BLaER1 treated with 17β-estradiol and CSF1 and Interleukin-3, amounts not matched to agents 10 nM and 100 nM (cell line): ENCODE measurements around the gene FSTL4.
"Not testable (repeated sequence)": the region's sequence is repeated elsewhere in the genome, so short reads cannot be mapped to it uniquely, and the experiment has no call there.

Source experiments
- H3K27ac ChIP-seq, 11 experiments: shearing (Covaris generic); formaldehyde crosslinking; 2 replicates each; pipeline ENCODE4 v1.8.1; 2022
- H3K27me3 ChIP-seq, 11 experiments: shearing (Covaris generic); formaldehyde crosslinking; 2 replicates each; pipeline ENCODE4 v1.8.1; 2022
- H3K36me3 ChIP-seq, 11 experiments: shearing (Covaris generic); formaldehyde crosslinking; 2 replicates each; pipeline ENCODE4 v1.8.1; 2022
- H3K4me1 ChIP-seq, 10 experiments: shearing (Covaris generic); formaldehyde crosslinking; 2 replicates each; pipeline ENCODE4 v1.8.1; 2022
- H3K4me2 ChIP-seq, 11 experiments: shearing (Covaris generic); formaldehyde crosslinking; 2 replicates each; pipeline ENCODE4 v1.8.1; 2022
- H3K4me3 ChIP-seq, 10 experiments: shearing (Covaris generic); formaldehyde crosslinking; 2 replicates each; pipeline ENCODE4 v1.8.1; 2022
- H3K9ac ChIP-seq, 11 experiments: shearing (Covaris generic); formaldehyde crosslinking; 2 replicates each; pipeline ENCODE4 v1.8.1; 2022
- H3K9me3 ChIP-seq, 11 experiments: shearing (Covaris generic); formaldehyde crosslinking; replicated peaks in 1 of 11; 2 replicates each; pipeline ENCODE4 v1.8.1; 2022
- H4K20me1 ChIP-seq, 11 experiments: shearing (Covaris generic); formaldehyde crosslinking; 2 replicates each; pipeline ENCODE4 v1.8.1; 2022
- Cebpa-rat ChIP-seq, 11 experiments: shearing (Covaris generic); IDR thresholded peaks; 2 replicates each; pipeline ENCODE4 v1.8.1; 2022

Gene FSTL4

GRCh38 chr5:133198511-133198910 is 413.8 kb downstream of the FSTL4 start:
- Histone ChIP-seq H4K20me1 (no peaks in the 10 kb centered on the region), H3K9me3 (peaks cover 5 to 13% (median 11%) of the 10 kb centered on the region in 11 experiments; a peak in 21 of 22 replicates), H3K27me3 (no peaks in the 10 kb centered on the region), H3K4me3 (no peak overlapping the region), H3K27ac (no peak overlapping the region), H3K9ac (no peak overlapping the region), H3K36me3 (no peaks in the 10 kb centered on the region), H3K4me2 (no peak overlapping the region), H3K4me1 (peaks cover 5 to 72% (median 43%) of the 10 kb centered on the region in 10 experiments; a peak in 19 of 20 replicates)
- no peak for TF ChIP-seq Cebpa-rat (IDR thresholded peaks at IDR 0.05)

DNA sequence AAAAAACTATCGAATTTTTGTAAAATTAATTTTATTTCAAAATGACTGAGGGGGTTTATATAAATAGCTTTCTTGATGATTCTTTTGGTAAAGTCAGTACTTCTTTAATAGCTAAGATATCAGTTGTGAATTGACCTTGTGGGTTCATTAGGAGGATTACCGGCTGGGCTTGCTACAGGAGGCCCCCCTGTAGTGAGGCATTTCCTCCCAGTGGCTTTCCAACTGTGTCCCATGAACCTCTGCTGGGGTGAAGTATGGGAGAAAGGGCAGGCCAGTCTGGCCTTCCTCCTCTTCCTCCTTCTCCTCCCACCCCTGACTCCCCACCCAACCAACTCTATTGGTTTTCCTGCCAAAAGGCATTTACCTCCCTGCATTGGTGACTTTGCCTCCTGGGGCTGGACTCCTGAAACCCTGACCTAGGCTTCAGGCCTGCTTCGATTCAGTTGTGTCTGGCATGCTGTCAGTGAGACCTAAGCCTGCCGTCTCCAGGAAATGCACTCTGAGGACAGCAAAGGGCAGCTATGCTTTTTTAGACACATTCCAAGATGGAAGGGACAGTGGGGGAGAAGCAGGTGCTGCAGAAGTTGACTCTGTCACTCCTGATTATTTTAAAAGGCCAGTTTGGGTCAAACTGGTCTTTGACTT is 415.8 kb downstream of the FSTL4 start:
- TF ChIP-seq Cebpa-rat (IDR thresholded peaks at IDR 0.05): no peak
- Histone ChIP-seq H3K4me2 (peak overlapping the region in 4 of 11 experiments; percentile 29 to 43 (median 36); a peak in 7 of 22 replicates), H3K9ac (no peak overlapping the region)

DNA sequence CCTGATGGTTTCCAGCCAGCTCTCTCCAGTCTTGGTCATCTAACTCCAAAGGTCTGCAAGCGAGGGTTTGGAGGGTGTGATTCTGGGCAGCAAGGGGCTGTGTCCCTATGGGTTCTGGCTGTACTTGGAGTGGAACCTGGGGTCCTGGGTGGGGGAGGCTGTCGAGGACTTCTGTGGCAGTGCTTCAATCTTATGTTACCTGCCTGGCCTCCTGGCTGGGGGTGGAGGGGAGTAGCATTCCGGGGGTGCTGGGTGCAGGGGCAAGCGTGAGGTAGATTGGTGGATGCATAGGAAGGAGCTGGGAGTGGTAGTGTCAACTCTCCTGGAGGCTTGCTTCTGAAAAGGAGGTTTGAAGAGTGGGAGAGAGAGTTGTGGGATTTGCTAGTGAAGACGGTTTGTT is 417.1 kb downstream of the FSTL4 start:
- Histone ChIP-seq H3K27me3 (no peaks in the 10 kb centered on the region), H3K27ac (no peak overlapping the region), H3K9me3 (no peaks in the 10 kb centered on the region), H3K9ac (no peak overlapping the region), H3K4me3 (no peak overlapping the region), H3K36me3 (no peaks in the 10 kb centered on the region), H4K20me1 (no peaks in the 10 kb centered on the region), H3K4me1 (peaks cover 0 to 39% (median 18%) of the 10 kb centered on the region in 10 experiments; a peak in 12 of 20 replicates), H3K4me2 (no peak overlapping the region)
- TF ChIP-seq Cebpa-rat (IDR thresholded peaks at IDR 0.05): no peak

More for the DNA sequence above, 415.8 kb downstream of the FSTL4 start:
- H3K27ac ChIP-seq: no peak overlapping the region
- H3K4me3 ChIP-seq: no peak overlapping the region
- H3K36me3 ChIP-seq: no peaks in the 10 kb centered on the region
- H4K20me1 ChIP-seq: no peaks in the 10 kb centered on the region
- peaks cover 0 to 52% (median 28%) of the 10 kb centered on the region in 10 experiments; a peak in 12 of 20 replicates for H3K4me1 ChIP-seq
- H3K27me3 ChIP-seq: no peaks in the 10 kb centered on the region
- peaks cover 0 to 1% (median 0%) of the 10 kb centered on the region in 11 experiments; a peak in 7 of 22 replicates for H3K9me3 ChIP-seq

GRCh38 chr5:133193794-133194193 is 418.5 kb downstream of the FSTL4 start:
- peaks cover 0 to 27% (median 13%) of the 10 kb centered on the region in 10 experiments; a peak in 12 of 20 replicates for H3K4me1 ChIP-seq
- no peak overlapping the region for H3K27ac ChIP-seq
- no peaks in the 10 kb centered on the region for H3K27me3 ChIP-seq
- H4K20me1 ChIP-seq: no peaks in the 10 kb centered on the region
- H3K9me3 ChIP-seq: no peaks in the 10 kb centered on the region
- no peaks in the 10 kb centered on the region for H3K36me3 ChIP-seq
- H3K4me2 ChIP-seq: no peak overlapping the region
- TF ChIP-seq Cebpa-rat (IDR thresholded peaks at IDR 0.05): no peak
- H3K4me3 ChIP-seq: no peak overlapping the region
- H3K9ac ChIP-seq: no peak overlapping the region

DNA sequence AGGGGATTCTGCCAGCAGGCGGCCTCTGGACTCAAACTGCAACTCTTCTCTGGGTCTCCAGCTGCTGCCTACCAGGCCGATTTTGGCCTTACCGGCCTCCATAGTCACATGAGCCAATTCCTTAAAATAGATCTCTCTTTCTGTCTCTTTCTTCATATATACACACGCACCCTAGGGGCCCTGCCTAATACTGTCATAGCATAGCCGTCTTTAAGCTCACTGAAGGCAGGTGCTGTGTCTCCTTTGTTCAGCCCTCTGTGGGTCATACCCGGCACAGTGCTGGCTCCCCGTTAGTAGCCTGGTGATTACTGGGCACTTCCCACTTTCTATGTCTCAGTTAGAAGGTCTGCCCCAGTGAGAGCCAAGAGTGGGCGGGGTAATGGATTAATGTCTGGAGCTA is 419.6 kb downstream of the FSTL4 start:
- Histone ChIP-seq H3K4me2 (no peak overlapping the region), H3K9me3 (no peaks in the 10 kb centered on the region), H3K4me1 (peaks cover 0 to 19% (median 9%) of the 10 kb centered on the region in 10 experiments; a peak in 12 of 20 replicates), H3K27ac (no peak overlapping the region), H3K27me3 (no peaks in the 10 kb centered on the region), H4K20me1 (no peaks in the 10 kb centered on the region), H3K9ac (no peak overlapping the region), H3K4me3 (no peak overlapping the region), H3K36me3 (no peaks in the 10 kb centered on the region)
- no peak for TF ChIP-seq Cebpa-rat (IDR thresholded peaks at IDR 0.05)

DNA sequence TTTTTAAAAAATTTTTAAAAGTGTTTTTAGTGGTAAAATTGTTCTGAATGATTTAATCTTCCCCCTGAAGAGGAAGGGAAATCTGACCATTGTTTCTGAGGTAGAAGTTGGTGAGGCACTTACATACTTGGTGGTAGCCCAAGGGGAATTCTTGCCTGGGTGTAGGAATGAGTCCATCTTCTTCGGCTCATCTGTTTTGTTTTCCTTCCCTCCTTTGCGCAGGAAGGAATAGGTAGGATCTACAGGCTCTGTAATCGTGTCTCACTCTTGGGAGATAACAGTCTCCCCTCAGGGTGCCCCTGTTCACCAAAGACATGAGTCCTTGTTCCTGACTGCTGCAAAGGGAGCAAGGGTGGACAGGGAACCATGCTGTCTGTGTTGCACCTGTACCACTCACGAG is 422.5 kb downstream of the FSTL4 start:
- Histone ChIP-seq H3K27me3 (no peaks in the 10 kb centered on the region), H3K9me3 (no peaks in the 10 kb centered on the region), H3K4me1 (no peaks in the 10 kb centered on the region), H3K36me3 (no peaks in the 10 kb centered on the region), H3K4me3 (no peak overlapping the region), H3K9ac (no peak overlapping the region), H4K20me1 (no peaks in the 10 kb centered on the region), H3K4me2 (no peak overlapping the region), H3K27ac (no peak overlapping the region)
- no peak for TF ChIP-seq Cebpa-rat (IDR thresholded peaks at IDR 0.05)

- no peak overlapping the region for H3K4me2 ChIP-seq
- H3K27me3 ChIP-seq: no peaks in the 10 kb centered on the region
- H3K4me1 ChIP-seq: no peaks in the 10 kb centered on the region
- no peak for TF ChIP-seq Cebpa-rat (IDR thresholded peaks at IDR 0.05)
- H3K36me3 ChIP-seq: no peaks in the 10 kb centered on the region
- no peak overlapping the region for H3K4me3 ChIP-seq
- H4K20me1 ChIP-seq: no peaks in the 10 kb centered on the region
- no peak overlapping the region for H3K27ac ChIP-seq
- H3K9me3 ChIP-seq: no peaks in the 10 kb centered on the region
- no peak overlapping the region for H3K9ac ChIP-seq
These were observed 432.9 kb downstream of the FSTL4 start for GRCh38 chr5:133179405-133179804.

GRCh38 chr5:133170756-133171387 is 441.5 kb downstream of the FSTL4 start:
- not testable (repeated sequence) for H3K4me2 ChIP-seq, H3K4me3 ChIP-seq, H3K9ac ChIP-seq, H3K27me3 ChIP-seq, H3K4me1 ChIP-seq, H3K36me3 ChIP-seq, H3K27ac ChIP-seq, H4K20me1 ChIP-seq
- peaks cover 27 to 45% (median 36%) of the 10 kb centered on the region in 11 experiments for H3K9me3 ChIP-seq

GRCh38 chr5:133164759-133165158 is 447.6 kb downstream of the FSTL4 start:
- Histone ChIP-seq H3K4me3 (no peak overlapping the region), H3K9ac (no peak overlapping the region), H3K27me3 (no peaks in the 10 kb centered on the region), H3K36me3 (no peaks in the 10 kb centered on the region), H4K20me1 (no peaks in the 10 kb centered on the region), H3K4me1 (no peaks in the 10 kb centered on the region), H3K9me3 (peaks cover 13 to 32% (median 23%) of the 10 kb centered on the region in 11 experiments), H3K27ac (no peak overlapping the region), H3K4me2 (no peak overlapping the region)
- no peak for TF ChIP-seq Cebpa-rat (IDR thresholded peaks at IDR 0.05)

- no peak overlapping the region for H3K9ac ChIP-seq
- H3K27ac ChIP-seq: no peak overlapping the region
- no peak for TF ChIP-seq Cebpa-rat (IDR thresholded peaks at IDR 0.05)
- peaks cover 4 to 28% (median 15%) of the 10 kb centered on the region in 11 experiments; a peak in 20 of 22 replicates for H3K9me3 ChIP-seq
- no peak overlapping the region for H3K4me3 ChIP-seq
- H3K4me2 ChIP-seq: no peak overlapping the region
- H3K36me3 ChIP-seq: no peaks in the 10 kb centered on the region
- H3K4me1 ChIP-seq: no peaks in the 10 kb centered on the region
- no peaks in the 10 kb centered on the region for H3K27me3 ChIP-seq
- no peaks in the 10 kb centered on the region for H4K20me1 ChIP-seq
These were observed 448.5 kb downstream of the FSTL4 start for GRCh38 chr5:133163839-133164238.
